GM21526 (cell line): Measurements from ENCODE around the gene GDPD5.

Source experiments
- ATAC-seq: cut with Tn5 transposase; IDR thresholded peaks from one replicate; pipeline ENCODE4 v1.9.1; 2021; ENCODE audit warnings: moderate library complexity; ENCODE audit not compliant: unreplicated experiment, low FRiP score

Gene GDPD5

DNA sequence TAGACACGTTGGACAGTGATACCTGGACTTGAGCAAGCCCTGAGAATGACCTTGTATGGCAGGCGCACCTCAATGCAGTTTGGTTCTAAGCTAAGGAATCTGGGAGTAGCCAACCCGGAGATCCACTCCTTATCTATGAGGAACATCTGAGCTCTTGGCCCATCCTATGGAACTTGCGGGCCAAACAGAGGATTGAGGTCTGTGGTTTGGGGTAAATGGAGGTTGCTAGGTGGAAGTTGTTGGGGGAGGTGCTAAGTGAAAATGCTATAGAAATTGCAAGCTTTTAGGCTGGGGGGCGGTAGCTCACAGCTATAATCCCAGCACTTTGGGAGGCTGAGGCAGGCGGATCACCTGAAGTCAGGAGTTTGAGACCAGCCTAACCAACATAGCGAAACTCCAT lies 8.9 kb downstream of the GDPD5 start:
- no peak for ATAC-seq

DNA sequence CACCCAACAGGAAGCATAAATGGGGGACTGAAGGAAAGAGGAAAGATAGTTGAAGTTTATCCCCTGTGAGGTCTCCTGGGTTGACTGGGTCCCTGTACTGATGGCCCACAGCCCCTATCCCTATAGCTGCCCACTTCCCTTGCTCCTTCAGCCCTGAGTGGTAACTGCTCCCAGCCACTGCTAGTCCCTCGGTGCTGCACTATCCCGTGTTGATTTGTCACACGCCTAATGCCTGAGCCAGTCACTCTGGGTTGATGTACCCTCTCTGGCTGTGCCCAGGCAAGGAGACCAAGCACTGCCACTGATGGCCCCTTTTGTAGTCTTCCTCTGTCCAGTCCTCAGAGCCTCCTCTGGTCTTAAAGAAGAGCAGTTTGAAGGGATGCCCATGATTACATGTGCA lies 9.6 kb downstream of the GDPD5 start:
- ATAC-seq, result no peak

DNA sequence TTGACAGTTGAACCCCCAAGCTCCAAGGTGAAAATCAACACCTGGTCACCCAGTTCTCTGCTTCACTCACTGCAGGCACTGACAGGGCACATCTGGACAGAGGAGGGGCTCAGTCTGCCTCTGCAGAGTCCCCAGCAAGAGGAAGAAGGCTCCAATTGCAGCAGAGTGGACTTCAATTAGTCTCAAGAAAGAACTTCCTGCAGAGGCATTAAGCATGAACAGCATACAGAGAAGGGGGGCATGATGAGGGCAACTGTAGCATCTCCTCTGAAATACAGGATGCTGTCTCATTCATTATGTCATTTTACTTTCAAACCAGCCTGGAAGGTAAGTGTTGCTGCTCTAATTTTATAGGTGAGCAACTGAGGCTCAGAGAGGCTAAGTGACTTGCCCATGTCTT lies 11.1 kb downstream of the GDPD5 start:
- no peak for ATAC-seq

DNA sequence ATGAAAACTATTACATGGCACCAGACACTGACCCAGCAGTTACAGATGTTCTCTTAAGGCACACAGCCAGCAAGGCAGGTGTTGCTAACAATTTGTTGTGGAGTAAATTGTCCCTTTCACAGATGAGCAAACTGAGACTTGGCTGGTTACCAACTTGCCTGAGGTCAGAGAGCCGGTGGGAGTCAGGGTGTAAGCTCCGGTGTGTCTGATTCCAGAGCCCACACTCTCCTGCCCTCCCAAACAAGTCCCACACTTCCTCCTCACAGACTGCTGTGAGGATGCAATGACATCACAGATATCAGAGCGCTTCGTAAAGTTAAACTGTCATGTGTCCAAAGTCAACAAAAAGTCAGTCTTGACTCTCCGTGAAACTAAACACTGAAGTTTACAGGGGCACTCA lies 12.5 kb downstream of the GDPD5 start:
- no peak for ATAC-seq

DNA sequence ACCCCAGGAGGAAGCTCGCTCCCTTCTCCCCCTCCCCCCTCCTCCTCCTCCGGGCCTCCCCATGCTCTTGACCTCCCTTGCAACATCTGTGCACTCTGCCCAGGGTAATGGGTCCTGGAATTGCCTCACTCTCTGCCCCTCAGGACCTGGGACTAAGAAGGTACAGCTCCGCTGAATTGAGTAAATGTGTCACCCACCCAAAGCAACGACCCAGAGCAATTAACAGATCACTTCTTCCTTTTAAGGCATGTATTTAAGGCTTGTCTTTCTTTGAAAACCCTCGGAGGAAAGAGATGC lies 15.1 kb downstream of the GDPD5 start:
- no peak for ATAC-seq

DNA sequence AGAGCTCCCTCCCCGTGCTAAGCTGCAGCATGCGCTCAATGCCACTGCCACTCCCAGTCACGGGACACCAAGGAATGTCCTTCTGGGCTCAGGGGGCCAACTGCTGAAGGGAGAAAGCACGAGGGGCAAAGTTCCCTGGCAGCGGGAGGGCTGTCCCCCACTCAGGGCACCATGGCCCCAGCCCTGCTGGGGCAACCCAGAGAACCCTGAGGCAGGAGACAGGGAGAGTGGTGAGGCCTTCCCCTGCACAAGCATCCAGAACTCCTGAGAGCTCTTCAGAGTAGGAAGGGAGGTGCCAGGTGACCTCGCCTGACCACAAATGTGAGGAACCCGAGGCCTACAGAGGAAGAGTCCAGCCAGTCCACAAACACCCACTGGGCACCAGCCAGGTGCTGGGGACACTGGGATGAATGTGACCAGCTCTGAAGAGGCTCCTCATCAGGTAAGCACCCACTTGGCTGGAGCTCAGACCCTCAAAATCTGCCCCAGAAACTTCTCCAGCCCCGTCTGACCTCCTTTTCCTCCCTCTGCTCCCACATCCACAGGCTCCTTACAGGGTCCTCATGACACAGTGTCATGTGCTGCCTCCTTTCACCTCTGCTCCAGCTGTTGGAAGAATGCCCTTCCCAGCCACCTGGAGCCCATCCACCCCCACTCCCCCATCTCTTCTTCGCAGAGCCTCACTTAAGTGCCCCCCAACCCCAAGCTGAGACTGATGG lies 15.6 kb downstream of the GDPD5 start:
- no peak for ATAC-seq

DNA sequence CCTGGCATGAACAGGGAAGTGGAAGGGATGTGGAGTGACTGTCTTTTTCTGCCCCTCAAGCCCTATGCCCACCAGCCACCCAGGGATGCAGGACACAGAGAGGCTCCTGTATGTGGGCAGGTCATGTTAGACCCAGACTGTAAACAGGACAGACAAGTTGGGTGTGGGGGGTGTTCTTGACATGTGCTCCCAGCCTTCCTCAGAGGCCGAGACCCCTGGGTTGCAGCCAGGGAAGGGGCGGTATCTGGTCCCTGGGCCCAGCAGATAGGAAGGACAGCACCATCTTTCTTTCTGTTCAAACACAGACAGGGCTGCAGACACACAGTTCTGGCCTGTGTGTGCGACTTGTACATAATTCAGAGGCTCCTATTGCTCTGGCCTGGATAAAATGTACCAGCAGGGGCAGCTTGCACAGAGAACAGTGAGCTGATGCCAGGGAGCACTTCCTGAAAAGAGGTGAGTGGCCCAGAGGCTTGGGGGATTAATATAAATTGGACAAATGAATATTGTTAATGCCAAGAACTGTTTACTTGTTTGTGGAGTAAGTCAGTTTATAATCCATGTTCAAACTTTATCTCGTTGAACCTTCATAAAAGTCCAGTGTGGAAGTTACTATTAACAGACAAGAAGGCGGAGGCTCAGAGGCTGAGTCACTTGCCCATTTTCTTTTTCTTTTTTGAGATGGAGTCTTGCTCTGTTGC lies 16.6 kb downstream of the GDPD5 start:
- ATAC-seq, result no peak

DNA sequence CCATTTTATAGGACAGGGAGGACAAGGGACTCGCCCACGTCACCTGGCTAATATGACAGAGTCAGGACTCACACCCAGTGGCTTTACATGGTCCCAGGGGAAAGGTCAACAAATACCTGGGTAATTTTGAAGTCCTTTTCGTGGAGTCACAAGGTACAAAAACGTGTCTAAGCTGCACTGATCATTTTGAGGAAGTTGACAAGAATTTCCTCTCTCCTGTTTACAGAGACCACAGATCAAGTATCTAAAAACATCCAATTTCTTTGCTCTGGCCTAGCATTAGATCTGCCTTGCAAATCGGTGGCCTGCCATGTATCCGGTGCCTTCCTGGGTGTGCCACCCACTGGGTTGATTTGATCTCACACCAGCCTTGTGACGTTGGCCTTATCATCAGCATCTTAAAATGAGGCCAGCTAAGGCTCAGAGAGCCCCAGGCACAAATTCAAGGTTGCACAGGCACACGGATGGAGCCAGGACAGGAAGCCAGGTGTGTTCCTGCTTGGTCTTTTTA lies 17.6 kb downstream of the GDPD5 start:
- ATAC-seq, result no peak

DNA sequence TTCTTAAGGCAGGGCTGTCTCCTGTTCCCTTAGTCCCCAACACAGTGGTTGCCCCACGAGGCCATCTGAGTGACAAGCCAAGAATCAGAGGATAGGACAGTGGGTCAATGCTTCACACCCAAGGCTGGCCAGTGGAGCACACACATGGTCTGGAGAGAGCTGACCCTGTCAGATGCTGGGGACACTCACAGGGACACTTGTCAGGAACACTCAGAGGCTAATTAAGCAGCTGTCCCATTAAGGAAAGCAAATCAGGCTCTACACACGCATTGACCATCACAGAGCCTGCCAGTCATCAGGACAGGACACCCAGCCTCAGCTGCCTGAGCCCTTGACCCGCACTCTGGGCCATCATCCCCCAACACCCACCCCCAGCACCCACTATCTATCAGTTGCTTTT lies 18.2 kb downstream of the GDPD5 start:
- ATAC-seq, result no peak

DNA sequence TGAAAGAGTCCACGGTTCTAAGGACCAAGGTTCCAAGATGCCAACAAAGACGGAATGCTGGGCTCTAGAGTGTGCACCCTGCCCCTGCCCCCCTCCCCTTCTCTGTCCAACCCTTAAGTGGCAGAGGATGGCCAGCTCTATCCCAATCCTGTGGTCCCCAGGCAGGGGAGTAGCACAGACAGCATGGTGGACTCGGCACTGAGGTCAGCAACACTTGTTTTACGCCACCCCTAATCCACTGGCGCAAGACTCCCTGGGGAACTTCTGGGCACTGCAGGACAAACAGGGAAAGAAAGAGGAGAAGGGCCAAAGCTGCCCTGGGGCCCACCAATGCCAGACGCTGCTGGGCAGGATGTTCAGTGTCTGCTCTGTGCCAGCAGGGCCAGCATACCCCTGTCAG lies 18.9 kb downstream of the GDPD5 start:
- no peak for ATAC-seq

DNA sequence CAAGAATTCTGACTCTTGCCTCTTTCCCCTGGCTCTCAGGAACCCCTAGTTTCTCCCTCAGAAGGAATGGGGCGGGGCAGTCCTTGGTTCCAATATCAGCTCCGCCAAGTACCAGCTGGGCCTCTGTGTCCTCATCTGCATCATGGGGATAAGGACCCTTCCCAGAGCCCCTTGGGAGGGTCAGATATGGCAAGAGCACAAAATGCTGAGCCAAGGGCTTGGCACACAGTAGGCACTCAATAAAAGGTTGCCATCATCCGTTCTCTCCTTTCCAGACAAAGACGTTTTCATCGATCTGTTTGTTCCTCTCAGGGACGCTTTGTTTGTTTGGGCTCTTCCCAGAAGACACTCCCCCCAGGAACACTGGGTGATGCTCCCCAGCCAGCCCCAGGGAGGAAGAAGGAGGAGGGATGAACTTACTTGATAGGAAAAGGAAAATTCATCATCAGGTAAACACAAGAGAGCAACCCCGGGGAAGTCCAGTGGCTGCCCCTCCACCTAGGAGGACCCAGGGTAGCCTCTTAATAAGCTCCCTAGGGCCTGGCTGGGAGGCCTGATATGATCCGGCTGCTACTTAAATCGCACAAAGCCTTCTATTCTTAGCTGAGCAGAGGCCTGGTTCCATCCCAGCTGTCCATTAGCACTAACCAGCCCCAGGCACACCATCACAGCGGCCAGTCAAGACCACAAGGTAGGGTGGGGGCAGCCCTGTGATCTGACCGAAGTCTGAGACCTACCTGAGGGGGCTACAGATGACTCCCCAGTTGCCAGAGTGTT lies 19.6 kb downstream of the GDPD5 start:
- ATAC-seq, result no peak

DNA sequence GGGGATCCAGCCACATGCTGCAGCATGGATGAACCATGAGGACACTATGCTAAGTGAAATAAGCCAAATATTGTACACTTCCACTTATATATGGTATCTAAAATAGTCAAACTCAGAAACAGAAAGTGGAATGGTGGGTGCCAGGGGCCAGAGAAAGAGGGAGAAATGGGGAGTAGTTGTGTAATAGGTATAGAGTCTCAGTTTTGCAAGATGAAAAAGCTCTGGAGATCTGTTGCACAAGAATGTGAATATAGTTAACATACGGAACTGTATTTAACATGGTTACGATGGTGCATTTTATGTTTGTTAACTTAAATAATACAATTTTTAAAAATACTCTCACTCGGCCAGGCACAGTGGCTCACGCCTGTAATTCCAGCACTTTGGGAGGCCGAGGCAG lies 21.2 kb downstream of the GDPD5 start:
- no peak for ATAC-seq

DNA sequence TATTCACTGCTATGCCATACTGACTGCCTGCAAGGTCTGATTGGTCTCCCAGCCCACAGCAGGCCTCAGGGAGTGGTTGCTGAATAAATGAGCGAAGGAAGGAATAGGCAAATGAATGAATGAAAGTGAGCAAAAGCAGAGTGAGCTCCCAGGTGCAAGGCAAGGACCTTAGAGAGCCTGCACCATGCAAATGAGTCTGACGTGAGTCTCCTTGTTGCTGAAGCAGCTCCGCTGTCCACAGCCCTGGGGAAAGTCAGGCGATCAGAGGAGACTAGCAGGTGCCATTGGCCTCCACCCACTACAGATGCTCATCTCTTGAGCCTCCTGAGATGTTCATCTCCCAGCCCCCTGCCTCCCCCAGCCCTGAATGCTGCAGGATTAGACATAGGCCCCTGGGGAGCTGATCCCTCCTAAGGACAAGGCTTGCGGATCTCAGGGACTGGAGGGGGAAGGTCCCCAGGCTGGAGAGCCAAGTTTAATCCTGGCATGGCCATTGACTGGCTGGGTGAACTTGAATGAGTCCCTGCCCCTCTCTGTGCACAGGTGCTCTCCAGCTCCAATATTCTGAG lies 22.1 kb downstream of the GDPD5 start:
- no peak for ATAC-seq

DNA sequence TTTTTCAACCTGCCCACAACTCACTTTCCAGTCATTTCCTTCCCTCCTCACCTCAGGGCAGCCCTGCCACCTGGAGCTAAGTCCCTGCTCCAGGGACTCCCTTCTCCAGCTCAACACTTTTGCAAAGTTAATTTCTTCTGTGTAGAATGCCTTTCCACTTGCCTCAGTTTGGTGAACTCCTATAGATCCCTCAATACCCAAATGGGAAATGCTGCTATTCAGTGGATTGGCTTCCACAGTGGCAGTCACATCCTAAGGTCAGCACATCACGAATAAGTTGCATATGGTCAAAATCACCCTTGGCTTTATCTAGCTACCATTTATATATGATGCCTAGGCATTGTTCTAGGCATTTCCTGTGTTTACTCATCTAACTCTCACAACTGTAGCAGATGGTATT lies 23.6 kb downstream of the GDPD5 start:
- no peak for ATAC-seq

DNA sequence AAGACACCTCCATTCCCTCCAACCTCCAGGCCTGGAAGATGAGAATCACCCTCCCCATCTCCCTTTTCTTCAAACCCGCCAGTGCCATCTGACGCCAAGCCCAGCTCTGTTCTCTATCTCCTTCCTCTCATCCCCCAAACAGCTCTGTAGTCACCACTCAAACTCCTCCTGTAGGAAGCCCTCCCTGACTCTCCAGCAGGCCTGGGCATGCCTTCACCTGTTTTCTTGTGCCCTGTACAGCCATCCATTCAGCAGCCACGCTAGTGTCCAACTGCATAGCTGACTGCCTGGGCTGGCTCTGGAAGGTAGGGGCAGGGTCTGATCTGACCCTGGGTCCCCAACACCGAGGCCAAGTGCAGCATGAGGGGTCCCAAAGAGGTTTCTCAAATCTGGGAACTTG lies 25.0 kb downstream of the GDPD5 start:
- ATAC-seq, result no peak

DNA sequence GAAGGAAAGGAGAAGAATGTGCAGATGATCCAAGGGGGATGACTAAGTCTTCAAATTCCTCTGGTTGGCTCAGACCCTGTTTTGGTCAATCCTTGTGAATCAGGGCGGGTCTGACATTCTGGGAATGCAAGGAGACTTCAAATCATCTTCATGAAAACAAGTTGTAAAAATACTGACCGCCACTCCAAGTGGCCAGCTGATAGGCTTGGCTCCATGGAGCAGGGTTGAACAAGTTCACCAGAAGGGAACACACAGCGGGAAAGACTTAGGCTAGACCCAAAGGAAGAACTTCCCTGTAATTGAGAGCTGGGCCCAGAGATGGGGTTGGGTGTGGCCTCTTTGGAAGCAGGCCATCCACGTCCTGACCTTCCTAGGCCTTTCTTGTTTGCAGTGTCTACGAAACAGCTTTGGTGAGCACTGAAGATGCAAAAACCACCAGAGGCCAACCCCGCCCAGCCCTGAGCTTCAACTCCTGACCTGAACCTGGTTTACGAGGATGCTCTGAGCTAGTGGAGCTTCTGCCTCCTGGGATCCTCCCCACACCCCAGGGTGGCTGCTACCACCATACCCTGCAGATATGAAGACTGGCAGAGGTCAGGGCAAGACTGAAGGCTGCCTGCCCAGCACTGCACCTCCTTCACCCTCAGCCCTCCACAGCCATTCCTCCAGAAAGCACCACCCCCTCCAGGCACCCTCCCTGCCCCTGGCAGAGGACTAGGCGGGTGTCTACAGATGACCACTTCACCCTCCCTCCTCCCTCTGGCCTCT lies 26.1 kb downstream of the GDPD5 start:
- no peak for ATAC-seq

DNA sequence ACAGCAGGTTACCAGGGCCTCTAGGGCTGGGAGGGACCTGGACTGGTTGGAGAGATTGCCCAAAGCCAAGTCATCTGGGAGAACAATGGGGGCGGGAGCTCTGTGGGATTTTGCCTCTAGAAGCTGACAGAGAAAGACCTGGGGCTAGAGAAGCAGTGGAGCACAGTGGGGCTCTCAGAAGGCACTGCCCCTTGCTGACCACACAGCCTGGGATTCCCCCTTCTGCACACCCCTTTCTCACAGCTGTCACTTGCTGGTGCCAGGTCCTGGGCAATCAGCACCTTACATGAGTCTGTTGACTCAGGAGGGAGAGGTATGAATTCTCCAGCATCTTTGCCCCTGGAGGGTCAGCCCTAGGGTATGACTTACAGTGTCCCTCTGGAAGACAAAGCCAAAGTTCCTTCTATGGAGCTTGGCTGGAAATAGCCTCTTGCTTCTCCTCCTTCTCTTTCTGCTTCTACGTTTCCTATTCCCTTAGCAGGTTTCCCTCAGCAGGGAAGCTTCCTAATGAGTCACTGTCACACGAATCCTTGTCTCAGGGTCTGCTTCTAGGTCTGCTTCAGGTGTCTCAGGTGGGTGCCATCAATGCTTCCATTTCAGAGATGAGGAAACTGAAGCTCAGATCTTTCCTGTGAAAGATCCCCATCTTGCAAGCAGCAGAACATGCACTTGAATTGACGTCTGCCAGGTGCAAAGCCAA lies 27.0 kb downstream of the GDPD5 start:
- ATAC-seq, result no peak

DNA sequence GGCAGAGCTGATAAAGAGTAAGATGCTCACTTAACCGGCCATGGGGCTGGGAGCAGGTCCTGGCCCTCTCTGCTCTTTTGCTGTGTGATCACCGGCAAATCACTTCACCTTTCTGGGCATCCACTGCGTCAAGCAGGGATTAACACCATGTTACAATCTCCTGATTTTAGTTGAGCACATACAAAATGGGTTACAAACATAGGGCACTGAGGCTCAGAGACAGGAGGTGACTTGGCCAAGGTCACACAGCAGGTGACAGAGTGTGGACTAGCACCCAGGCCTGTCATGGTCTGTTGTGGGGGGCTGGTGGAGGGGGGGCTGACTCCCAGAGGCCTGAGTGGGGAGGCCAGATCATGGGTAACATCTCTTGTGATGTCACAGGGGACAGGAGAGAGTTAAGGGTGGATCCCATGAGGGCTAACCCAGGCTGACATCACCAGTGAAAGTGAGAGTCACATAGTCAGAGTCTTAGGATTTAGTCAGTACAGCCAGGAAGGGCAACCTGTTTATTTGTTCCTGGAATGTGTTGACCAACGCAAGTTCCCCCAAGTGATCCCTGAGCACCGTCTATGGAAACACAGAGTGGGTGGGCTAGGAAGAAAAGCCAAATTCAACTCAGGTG lies 27.8 kb downstream of the GDPD5 start:
- no peak for ATAC-seq

DNA sequence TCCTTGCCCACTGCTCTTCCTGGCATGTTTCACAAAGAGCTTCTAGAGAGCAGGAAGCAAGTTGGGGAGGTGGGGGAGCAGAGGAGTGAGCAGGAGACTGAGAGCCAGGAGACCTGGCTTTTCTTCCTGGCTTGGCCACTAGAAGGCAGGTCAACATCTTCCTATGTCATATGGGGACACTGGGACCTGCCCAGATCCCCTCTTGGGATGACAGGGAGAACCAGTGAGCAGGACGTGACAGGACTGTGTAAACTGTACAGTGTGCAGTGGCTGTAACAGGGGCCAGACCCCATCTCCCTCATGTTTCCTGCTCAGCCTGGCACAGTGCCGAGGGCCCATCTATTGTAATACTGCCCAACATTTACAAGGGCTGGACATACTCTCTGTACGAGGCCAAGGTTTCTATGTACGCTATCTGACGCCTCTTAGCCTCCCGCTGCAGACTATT lies 29.4 kb downstream of the GDPD5 start:
- no peak for ATAC-seq
